ENCODE measurements around the gene CDK19. TPM values are rescaled to one million over a fixed set of nuclear protein-coding genes. Genes with fewer than 3 reads are reported as not detected.
"Not testable (repeated sequence)": the region's sequence is repeated elsewhere in the genome, so short reads cannot be mapped to it uniquely, and the experiment has no call there.

Gene CDK19
- total RNA-seq, 1 experiment from 2014 or later: 11.7 TPM

DNA sequence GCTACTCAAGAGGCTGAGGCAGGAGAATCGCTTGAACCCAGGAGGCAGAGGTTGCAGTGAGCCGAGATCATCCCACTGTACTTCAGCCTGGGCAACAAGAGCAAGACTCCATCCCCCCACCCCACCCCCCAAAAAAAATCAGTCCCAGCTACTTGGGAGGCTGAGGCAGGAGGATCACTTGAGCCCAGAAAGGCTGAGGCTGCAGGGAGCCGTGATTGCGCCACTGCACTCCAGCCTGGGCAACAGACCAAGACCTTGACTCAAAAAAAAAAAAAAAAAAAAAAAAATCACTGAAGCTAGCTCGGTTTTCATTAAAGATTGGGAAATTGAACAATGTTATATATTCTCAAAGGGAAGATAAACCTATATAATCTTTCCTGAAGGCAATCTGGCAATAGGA, 20.5 kb upstream of the CDK19 start:
- not testable (repeated sequence) for H3K4me3 Mint-ChIP-seq

DNA sequence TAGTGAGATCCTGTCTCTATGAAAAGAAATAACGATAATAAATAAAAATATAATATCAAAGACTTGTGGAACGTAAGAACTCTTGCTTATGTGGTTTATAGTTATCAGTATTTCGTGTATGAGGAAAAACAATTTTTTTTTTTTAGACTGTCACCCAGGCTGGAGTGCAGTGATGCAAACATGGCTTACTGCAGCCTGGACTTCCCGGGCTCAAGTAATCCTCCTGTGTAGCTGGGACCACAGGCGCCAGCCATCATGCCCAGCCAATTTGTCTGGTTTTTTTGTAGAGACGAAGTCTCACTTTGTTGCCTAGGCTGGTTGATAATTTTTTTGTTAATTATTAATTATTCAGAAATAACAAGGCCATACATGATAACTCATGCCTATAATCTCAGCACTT, 18.6 kb upstream of the CDK19 start:
- Mint-ChIP-seq H3K4me1 (no peaks in the 10 kb centered on the region), H3K9me3 (no peaks in the 10 kb centered on the region), H3K27me3 (ENCODE audit: low read depth) (no peaks in the 10 kb centered on the region), H3K27ac (no peak overlapping the region), H3K4me3 (no peak overlapping the region), H3K36me3 (no peaks in the 10 kb centered on the region)
- DNase-seq (ENCODE audit: low spot score) (no peak), ATAC-seq (no peak)
- CTCF ChIA-PET: no interaction called here
- TF ChIP-seq ZBTB21 (CRISPR knock-in tag; IDR thresholded peaks at IDR 0.05; ENCODE audit: borderline replicate concordance) (no peak), TEAD4 (CRISPR knock-in tag; IDR thresholded peaks at IDR 0.05) (no peak), MXD4 (CRISPR knock-in tag; IDR thresholded peaks at IDR 0.05; ENCODE audit: borderline replicate concordance) (no peak), SP1 (CRISPR knock-in tag; conservative IDR thresholded peaks at IDR 0.05) (no peak), RORB (CRISPR knock-in tag; IDR thresholded peaks at IDR 0.05) (no peak), ATF1 (CRISPR knock-in tag; IDR thresholded peaks at IDR 0.05) (no peak), KAT7 (CRISPR knock-in tag; IDR thresholded peaks at IDR 0.05; ENCODE audit: borderline replicate concordance) (no peak), PRRX2 (CRISPR knock-in tag; IDR thresholded peaks at IDR 0.05) (no peak), SMAD4 (CRISPR knock-in tag; IDR thresholded peaks at IDR 0.05) (no peak), FOXJ3 (CRISPR knock-in tag; IDR thresholded peaks at IDR 0.05; ENCODE audit: borderline replicate concordance) (no peak), EMX1 (CRISPR knock-in tag; IDR thresholded peaks at IDR 0.05) (no peak), NR1H2 (CRISPR knock-in tag; IDR thresholded peaks at IDR 0.05) (no peak), NR3C1 (CRISPR knock-in tag; conservative IDR thresholded peaks at IDR 0.05; ENCODE audit: low read depth) (no peak), ESRRA (CRISPR knock-in tag; IDR thresholded peaks at IDR 0.05; ENCODE audit: borderline replicate concordance) (no peak)
- TF ChIP-seq, protein P1, sequence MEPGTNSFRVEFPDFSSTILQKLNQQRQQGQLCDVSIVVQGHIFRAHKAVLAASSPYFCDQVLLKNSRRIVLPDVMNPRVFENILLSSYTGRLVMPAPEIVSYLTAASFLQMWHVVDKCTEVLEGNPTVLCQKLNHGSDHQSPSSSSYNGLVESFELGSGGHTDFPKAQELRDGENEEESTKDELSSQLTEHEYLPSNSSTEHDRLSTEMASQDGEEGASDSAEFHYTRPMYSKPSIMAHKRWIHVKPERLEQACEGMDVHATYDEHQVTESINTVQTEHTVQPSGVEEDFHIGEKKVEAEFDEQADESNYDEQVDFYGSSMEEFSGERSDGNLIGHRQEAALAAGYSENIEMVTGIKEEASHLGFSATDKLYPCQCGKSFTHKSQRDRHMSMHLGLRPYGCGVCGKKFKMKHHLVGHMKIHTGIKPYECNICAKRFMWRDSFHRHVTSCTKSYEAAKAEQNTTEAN (CRISPR knock-in tag; IDR thresholded peaks at IDR 0.05): no peak
- POLR2A ChIA-PET: interaction anchor here (0.7 kb wide), 1 partner anchor 39 kb away, joined by 3 read pairs; no protein-coding TSS in a partner anchor

More for the DNA sequence above, 20.5 kb upstream of the CDK19 start:
- POLR2A ChIA-PET; ATAC-seq; H3K27ac Mint-ChIP-seq; H3K27me3 Mint-ChIP-seq (ENCODE audit: low read depth); H3K9me3 Mint-ChIP-seq; H3K36me3 Mint-ChIP-seq; DNase-seq (ENCODE audit: low spot score); CTCF ChIA-PET; H3K4me1 Mint-ChIP-seq: not testable (repeated sequence)

DNA sequence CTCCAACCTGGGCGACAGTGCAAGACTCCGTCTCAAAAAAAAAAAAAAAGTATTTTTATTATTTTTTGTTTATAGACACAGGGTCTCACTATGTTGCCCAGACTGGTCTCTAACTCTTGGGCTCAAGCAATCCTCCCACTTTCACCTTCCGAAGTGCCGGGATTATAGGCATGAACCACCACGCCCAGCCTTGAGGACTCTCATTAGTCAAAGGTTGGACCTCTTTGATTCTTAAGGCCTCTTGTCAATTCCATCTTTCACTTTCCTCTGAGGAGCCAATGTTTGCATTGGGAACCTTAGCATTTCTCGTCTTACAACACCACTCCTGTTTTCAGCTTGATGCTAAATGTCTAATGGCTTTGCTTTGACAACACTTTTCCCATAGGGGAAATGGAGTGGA, 16.1 kb upstream of the CDK19 start:
- DNase-seq (ENCODE audit: low spot score) (no peak), ATAC-seq (no peak)
- Mint-ChIP-seq H3K36me3 (no peaks in the 10 kb centered on the region), H3K4me1 (no peaks in the 10 kb centered on the region), H3K27ac (no peak overlapping the region), H3K9me3 (no peaks in the 10 kb centered on the region), H3K27me3 (ENCODE audit: low read depth) (no peaks in the 10 kb centered on the region), H3K4me3 (no peak overlapping the region)
- POLR2A ChIA-PET: no interaction called here
- CTCF ChIA-PET: no interaction called here
- TF ChIP-seq IRF2 (CRISPR knock-in tag; IDR thresholded peaks at IDR 0.05; ENCODE audit: borderline replicate concordance, low read depth) (no peak), PRRX2 (CRISPR knock-in tag; IDR thresholded peaks at IDR 0.05) (no peak), SOX15 (CRISPR knock-in tag; IDR thresholded peaks at IDR 0.05) (no peak), JAZF1 (CRISPR knock-in tag; IDR thresholded peaks at IDR 0.05) (no peak), JUN (CRISPR knock-in tag; IDR thresholded peaks at IDR 0.05) (no peak), ATF1 (CRISPR knock-in tag; IDR thresholded peaks at IDR 0.05) (no peak), RELA (CRISPR knock-in tag; IDR thresholded peaks at IDR 0.05; ENCODE audit: borderline replicate concordance) (no peak), FOXP1 (CRISPR knock-in tag; IDR thresholded peaks at IDR 0.05; ENCODE audit: borderline replicate concordance) (no peak), ZNF219 (CRISPR knock-in tag; IDR thresholded peaks at IDR 0.05; ENCODE audit: borderline replicate concordance) (no peak), CREM (CRISPR knock-in tag; IDR thresholded peaks at IDR 0.05) (no peak), ZNF416 (CRISPR knock-in tag; IDR thresholded peaks at IDR 0.05) (no peak), ZNF423 (CRISPR knock-in tag; IDR thresholded peaks at IDR 0.05) (no peak), ZNF121 (CRISPR knock-in tag; IDR thresholded peaks at IDR 0.05) (no peak), SMAD4 (CRISPR knock-in tag; IDR thresholded peaks at IDR 0.05) (no peak), NFE2L1 (CRISPR knock-in tag; IDR thresholded peaks at IDR 0.05) (no peak)
- TF ChIP-seq, protein P1 (CRISPR knock-in tag; IDR thresholded peaks at IDR 0.05): no peak
- TF ChIP-seq, protein P2, sequence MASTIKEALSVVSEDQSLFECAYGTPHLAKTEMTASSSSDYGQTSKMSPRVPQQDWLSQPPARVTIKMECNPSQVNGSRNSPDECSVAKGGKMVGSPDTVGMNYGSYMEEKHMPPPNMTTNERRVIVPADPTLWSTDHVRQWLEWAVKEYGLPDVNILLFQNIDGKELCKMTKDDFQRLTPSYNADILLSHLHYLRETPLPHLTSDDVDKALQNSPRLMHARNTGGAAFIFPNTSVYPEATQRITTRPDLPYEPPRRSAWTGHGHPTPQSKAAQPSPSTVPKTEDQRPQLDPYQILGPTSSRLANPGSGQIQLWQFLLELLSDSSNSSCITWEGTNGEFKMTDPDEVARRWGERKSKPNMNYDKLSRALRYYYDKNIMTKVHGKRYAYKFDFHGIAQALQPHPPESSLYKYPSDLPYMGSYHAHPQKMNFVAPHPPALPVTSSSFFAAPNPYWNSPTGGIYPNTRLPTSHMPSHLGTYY (CRISPR knock-in tag; IDR thresholded peaks at IDR 0.05): no peak
- TF ChIP-seq, protein P3, sequence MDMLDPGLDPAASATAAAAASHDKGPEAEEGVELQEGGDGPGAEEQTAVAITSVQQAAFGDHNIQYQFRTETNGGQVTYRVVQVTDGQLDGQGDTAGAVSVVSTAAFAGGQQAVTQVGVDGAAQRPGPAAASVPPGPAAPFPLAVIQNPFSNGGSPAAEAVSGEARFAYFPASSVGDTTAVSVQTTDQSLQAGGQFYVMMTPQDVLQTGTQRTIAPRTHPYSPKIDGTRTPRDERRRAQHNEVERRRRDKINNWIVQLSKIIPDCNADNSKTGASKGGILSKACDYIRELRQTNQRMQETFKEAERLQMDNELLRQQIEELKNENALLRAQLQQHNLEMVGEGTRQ (CRISPR knock-in tag; IDR thresholded peaks at IDR 0.05): no peak
- TF ChIP-seq, protein P4, sequence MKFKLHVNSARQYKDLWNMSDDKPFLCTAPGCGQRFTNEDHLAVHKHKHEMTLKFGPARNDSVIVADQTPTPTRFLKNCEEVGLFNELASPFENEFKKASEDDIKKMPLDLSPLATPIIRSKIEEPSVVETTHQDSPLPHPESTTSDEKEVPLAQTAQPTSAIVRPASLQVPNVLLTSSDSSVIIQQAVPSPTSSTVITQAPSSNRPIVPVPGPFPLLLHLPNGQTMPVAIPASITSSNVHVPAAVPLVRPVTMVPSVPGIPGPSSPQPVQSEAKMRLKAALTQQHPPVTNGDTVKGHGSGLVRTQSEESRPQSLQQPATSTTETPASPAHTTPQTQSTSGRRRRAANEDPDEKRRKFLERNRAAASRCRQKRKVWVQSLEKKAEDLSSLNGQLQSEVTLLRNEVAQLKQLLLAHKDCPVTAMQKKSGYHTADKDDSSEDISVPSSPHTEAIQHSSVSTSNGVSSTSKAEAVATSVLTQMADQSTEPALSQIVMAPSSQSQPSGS (CRISPR knock-in tag; IDR thresholded peaks at IDR 0.05; ENCODE audit: borderline replicate concordance, low read depth): no peak

All from WTC11 (cell line).